H1 (cell line): ENCODE data around the gene NOTCH2. TPM values are rescaled to one million over a fixed set of nuclear protein-coding genes. Genes with fewer than 3 reads are reported as not detected.

ENCODE experiments used
- CTCF ChIA-PET: fragments of 300-600 bp; sonication (Branson Sonifier 250); formaldehyde crosslinking; loops from one replicate; lab custom pipeline; 2021; ENCODE audit not compliant: partially characterized antibody; lab: Charles Lee
- POLR2A ChIA-PET: fragments of 300-600 bp; sonication (Branson Sonifier 250); formaldehyde crosslinking; loops from one replicate; lab custom pipeline; 2021; ENCODE audit warnings: inconsistent platforms; ENCODE audit not compliant: partially characterized antibody; lab: Charles Lee
- DNase-seq, 2 experiments: peaks; one replicate each; pipeline versions ENCODE4 v3.0.0 to v3.0.0-alpha.2; 2010 to 2022; ENCODE audit warnings: low spot score in 2 of 2, low read depth in 1 of 2, mixed read lengths in 1 of 2
- FAIRE-seq: peaks from 2 replicates; lab custom pipeline; 2011; peaks lifted over from hg19 to GRCh38; lab: Jason Lieb, UNC
- H2AFZ ChIP-seq: 2 replicates; pipeline ENCODE4 v1.8.1; 2012; ENCODE audit warnings: low read length, inconsistent platforms
- H2AK5ac ChIP-seq: 2 replicates; pipeline ENCODE4 v1.6.1; 2013; ENCODE audit warnings: low read depth, low read length
- H2BK120ac ChIP-seq: replicated peaks from 2 replicates; pipeline ENCODE3; 2013; ENCODE audit warnings: low read depth, low read length, inconsistent platforms
- H2BK12ac ChIP-seq: 2 replicates; pipeline ENCODE4 v1.6.1; 2013; ENCODE audit warnings: low read depth, low read length
- H2BK15ac ChIP-seq: 2 replicates; pipeline ENCODE4 v1.6.1; 2013; ENCODE audit warnings: low read length
- H2BK20ac ChIP-seq: 2 replicates; pipeline ENCODE4 v1.6.1; 2013; ENCODE audit warnings: low read length
- H2BK5ac ChIP-seq: 2 replicates; pipeline ENCODE4 v1.6.1; 2013; ENCODE audit warnings: low read depth, low read length
- H3K14ac ChIP-seq: 2 replicates; pipeline ENCODE4 v1.6.1; 2013; ENCODE audit warnings: inconsistent platforms; ENCODE audit not compliant: insufficient read length
- H3K18ac ChIP-seq: 2 replicates; pipeline ENCODE4 v1.6.1; 2013; ENCODE audit warnings: low read length; ENCODE audit errors: extremely low read depth
- H3K23ac ChIP-seq: 2 replicates; pipeline ENCODE4 v1.6.1; 2013; ENCODE audit warnings: inconsistent platforms; ENCODE audit not compliant: insufficient read length
- H3K23me2 ChIP-seq: 2 replicates; pipeline ENCODE4 v1.6.1; 2013; ENCODE audit warnings: low read depth, low read length
- H3K27ac ChIP-seq: 2 replicates; pipeline ENCODE4 v1.6.1; 2011; ENCODE audit warnings: low read depth, low read length, inconsistent platforms
- H3K27me3 ChIP-seq, 4 experiments: replicated peaks in 1 of 4; 1 replicate in 1 of 4; 2 replicates in 3 of 4; pipeline versions ENCODE4 v1.6.1 to v1.8.1; 2011 to 2013; ENCODE audit warnings: low read length in 3 of 4, mild to moderate bottlenecking in 3 of 4, inconsistent platforms in 2 of 4, mixed read lengths in 2 of 4, moderate library complexity in 1 of 4; ENCODE audit not compliant: control insufficient read depth in 3 of 4, insufficient read depth in 3 of 4; ENCODE audit errors: extremely low read depth in 1 of 4
- H3K36me3 ChIP-seq, 4 experiments: 2 replicates each; pipeline versions ENCODE4 v1.6.1 to v1.8.1; 2011 to 2013; ENCODE audit warnings: mild to moderate bottlenecking in 4 of 4, low read length in 3 of 4, moderate library complexity in 2 of 4, control low read depth in 1 of 4, inconsistent platforms in 1 of 4; ENCODE audit not compliant: insufficient read depth in 4 of 4, control insufficient read depth in 2 of 4
- H3K4ac ChIP-seq: replicated peaks from 2 replicates; pipeline ENCODE3; 2013; ENCODE audit warnings: low read length, low read depth, mixed read lengths, inconsistent platforms; ENCODE audit not compliant: insufficient read length
- H3K4me1 ChIP-seq, 4 experiments: replicated peaks in 1 of 4; 1 replicate in 1 of 4; 2 replicates in 3 of 4; pipeline versions ENCODE4 v1.6.1 to v1.8.1; 2011 to 2013; ENCODE audit warnings: low read length in 3 of 4, inconsistent platforms in 2 of 4, mixed read lengths in 1 of 4; ENCODE audit not compliant: insufficient read depth in 4 of 4, control insufficient read depth in 3 of 4
- H3K4me2 ChIP-seq, 2 experiments: 2 replicates each; pipeline versions ENCODE4 v1.6.1 to v1.8.1; 2011 to 2013; ENCODE audit warnings: low read depth in 2 of 2, low read length in 2 of 2, control low read depth in 1 of 2, inconsistent platforms in 1 of 2, mild to moderate bottlenecking in 1 of 2; ENCODE audit not compliant: insufficient read depth in 1 of 2
- H3K4me3 ChIP-seq, 4 experiments: fragments of 200-600, 300-600 bp in 1 of 4; sonication (generic), shearing (Covaris generic), sonication (Bioruptor Twin) in 1 of 4; 2 replicates each; pipeline versions ENCODE4 v1.5.1 to v1.8.1; 2011 to 2016; ENCODE audit warnings: low read length in 4 of 4, low read depth in 3 of 4, control low read depth in 2 of 4, inconsistent platforms in 2 of 4, mild to moderate bottlenecking in 2 of 4, mixed read lengths in 1 of 4, moderate library complexity in 1 of 4; ENCODE audit not compliant: insufficient read depth in 2 of 4; ENCODE audit errors: extremely low read depth in 1 of 4
- H3K56ac ChIP-seq: replicated peaks from 2 replicates; pipeline ENCODE3; 2013; ENCODE audit warnings: low read depth, mild to moderate bottlenecking, mixed read lengths, low read length, inconsistent platforms; ENCODE audit not compliant: insufficient read length
- H3K79me1 ChIP-seq: 2 replicates; pipeline ENCODE4 v1.6.1; 2013; ENCODE audit warnings: low read depth, low read length, control low read depth
- H3K79me2 ChIP-seq, 2 experiments: 2 replicates each; pipeline versions ENCODE4 v1.6.1 to v1.8.1; 2012 to 2013; ENCODE audit warnings: low read length in 2 of 2, mild to moderate bottlenecking in 2 of 2, inconsistent platforms in 1 of 2; ENCODE audit not compliant: insufficient read depth in 2 of 2, control insufficient read depth in 1 of 2
- H3K9ac ChIP-seq, 4 experiments: replicated peaks in 1 of 4; 1 replicate in 1 of 4; 2 replicates in 3 of 4; pipeline versions ENCODE4 v1.6.1 to v1.8.1; 2011 to 2013; ENCODE audit warnings: low read depth in 3 of 4, low read length in 3 of 4, control low read depth in 2 of 4, mild to moderate bottlenecking in 2 of 4, moderate library complexity in 2 of 4, inconsistent platforms in 1 of 4; ENCODE audit errors: extremely low read depth in 1 of 4
- H3K9me3 ChIP-seq, 2 experiments: 2 replicates each; pipeline versions ENCODE4 v1.6.1 to v1.8.1; 2012 to 2013; ENCODE audit warnings: mild to moderate bottlenecking in 2 of 2, moderate library complexity in 2 of 2, control low read depth in 1 of 2, inconsistent platforms in 1 of 2, low read depth in 1 of 2, low read length in 1 of 2, mixed read lengths in 1 of 2; ENCODE audit not compliant: insufficient read depth in 2 of 2
- H4K20me1 ChIP-seq, 2 experiments: replicated peaks in 1 of 2; 2 replicates each; pipeline versions ENCODE3 to v1.8.1; 2011 to 2013; ENCODE audit warnings: inconsistent platforms in 2 of 2, low read length in 2 of 2, mild to moderate bottlenecking in 1 of 2; ENCODE audit not compliant: insufficient read depth in 2 of 2, control insufficient read depth in 1 of 2
- H4K5ac ChIP-seq: 2 replicates; pipeline ENCODE4 v1.6.1; 2013; ENCODE audit warnings: low read length, low read depth, mixed read lengths, inconsistent platforms; ENCODE audit not compliant: insufficient read length
- H4K8ac ChIP-seq: 2 replicates; pipeline ENCODE4 v1.8.0; 2013; ENCODE audit warnings: mild to moderate bottlenecking, moderate library complexity, low read length, inconsistent platforms; ENCODE audit not compliant: insufficient read depth; ENCODE audit errors: extremely low read depth
- H4K91ac ChIP-seq: replicated peaks from 2 replicates; pipeline ENCODE3; 2013; ENCODE audit warnings: low read length, mixed read lengths, inconsistent platforms; ENCODE audit not compliant: insufficient read length
- BACH1 ChIP-seq: IDR thresholded peaks from 2 replicates; pipeline ENCODE4 v1.6.1; 2012; ENCODE audit warnings: low read length, improper control_type of control experiment
- HDAC2 ChIP-seq, 2 experiments: fragments of 300-600 bp in 1 of 2; sonication (generic) in 1 of 2; IDR thresholded peaks; 2 replicates each; pipeline ENCODE4 v1.6.1; 2011 to 2012; ENCODE audit warnings: low read depth in 2 of 2, low read length in 2 of 2, mild to moderate bottlenecking in 2 of 2, moderate library complexity in 2 of 2, borderline replicate concordance in 1 of 2, inconsistent platforms in 1 of 2
- KDM4A ChIP-seq: IDR thresholded peaks from one replicate; pipeline ENCODE4 v1.7.1; 2012; ENCODE audit warnings: low read depth, mild to moderate bottlenecking, moderate library complexity, low read length, inconsistent platforms; ENCODE audit not compliant: severe bottlenecking
- RAD21 ChIP-seq, 2 experiments: IDR thresholded peaks in 1 of 2; conservative IDR thresholded peaks in 1 of 2; 2 replicates each; pipeline ENCODE4 v1.6.1; 2011; ENCODE audit warnings: low read depth in 2 of 2, low read length in 2 of 2, improper control_type of control experiment in 1 of 2, inconsistent platforms in 1 of 2, mild to moderate bottlenecking in 1 of 2, moderate library complexity in 1 of 2
- SP4 ChIP-seq: IDR thresholded peaks from 2 replicates; pipeline ENCODE4 v1.6.1; 2012; ENCODE audit warnings: low read length, inconsistent platforms
- TAF1 ChIP-seq: IDR thresholded peaks from 2 replicates; pipeline ENCODE4 v1.6.1; 2011; ENCODE audit warnings: mild to moderate bottlenecking, low read depth, low read length
- TAF7 ChIP-seq: optimal IDR thresholded peaks from 2 replicates; pipeline ENCODE3; 2011; ENCODE audit warnings: low read depth, mild to moderate bottlenecking, inconsistent platforms, low read length, moderate library complexity, borderline replicate concordance
- TBP ChIP-seq: IDR thresholded peaks from 2 replicates; pipeline ENCODE4 v1.6.1; 2011; ENCODE audit warnings: low read depth, low read length, improper control_type of control experiment
- YY1 ChIP-seq: IDR thresholded peaks from 2 replicates; pipeline ENCODE4 v1.6.1; 2011; ENCODE audit warnings: low read depth, mild to moderate bottlenecking, low read length
- WGBS, 2 experiments: shearing (Covaris generic) in 1 of 2; methylation state at CpG; one replicate each; pipeline versions ENCODE4 v1.1.6 to v1.1.7; 2013 to 2015; ENCODE audit warnings: low lambda C conversion rate in 2 of 2, mixed read lengths in 2 of 2, inconsistent platforms in 1 of 2, low coverage in 1 of 2, missing lambda C conversion rate in 1 of 2; ENCODE audit not compliant: insufficient replicate concordance in 2 of 2, insufficient coverage in 1 of 2, insufficient read length in 1 of 2; ENCODE audit errors: extremely low coverage in 1 of 2, missing lambda C conversion rate in 1 of 2; 5-methylcytosine and 5-hydroxymethylcytosine counted together
- polyA plus RNA-seq, 7 experiments: library from polyadenylated mRNA; depleted of rRNA in 3 of 7; stranded (reverse) in 5 of 7; unstranded in 2 of 7; fragments of >200 nt in 5 of 7; fragments of 200-250 nt in 2 of 7; gene quantifications; 1 replicate in 5 of 7; 2 replicates in 1 of 7; 4 replicates in 1 of 7; pipeline versions ENCODE4 v1.2.1 to v1.2.3, GENCODE V29; 2011 to 2013; ENCODE audit warnings: missing spikeins in 2 of 7, mixed read lengths in 2 of 7
- total RNA-seq: library from RNA; stranded (reverse); fragmentation: NEBNext Ultra II Directional; extraction: Animal tissue kit (Norgen Biotek cat#: 25700); gene quantifications from 2 replicates; pipeline ENCODE4 v1.2.1, GENCODE V29; 2021
- TF ChIP-seq, protein P1 (sequence below): IDR thresholded peaks from 2 replicates; pipeline ENCODE4 v1.6.1; 2011; ENCODE audit warnings: low read depth, mild to moderate bottlenecking, low read length; ENCODE audit not compliant: insufficient read depth

The NOTCH2 gene
- total and polyA plus RNA-seq, 2 of the 8 experiments (the other 6 are each of a cell fraction or from before 2014, with no cell fraction given) = 17.7 to 63.0 TPM

DNA sequence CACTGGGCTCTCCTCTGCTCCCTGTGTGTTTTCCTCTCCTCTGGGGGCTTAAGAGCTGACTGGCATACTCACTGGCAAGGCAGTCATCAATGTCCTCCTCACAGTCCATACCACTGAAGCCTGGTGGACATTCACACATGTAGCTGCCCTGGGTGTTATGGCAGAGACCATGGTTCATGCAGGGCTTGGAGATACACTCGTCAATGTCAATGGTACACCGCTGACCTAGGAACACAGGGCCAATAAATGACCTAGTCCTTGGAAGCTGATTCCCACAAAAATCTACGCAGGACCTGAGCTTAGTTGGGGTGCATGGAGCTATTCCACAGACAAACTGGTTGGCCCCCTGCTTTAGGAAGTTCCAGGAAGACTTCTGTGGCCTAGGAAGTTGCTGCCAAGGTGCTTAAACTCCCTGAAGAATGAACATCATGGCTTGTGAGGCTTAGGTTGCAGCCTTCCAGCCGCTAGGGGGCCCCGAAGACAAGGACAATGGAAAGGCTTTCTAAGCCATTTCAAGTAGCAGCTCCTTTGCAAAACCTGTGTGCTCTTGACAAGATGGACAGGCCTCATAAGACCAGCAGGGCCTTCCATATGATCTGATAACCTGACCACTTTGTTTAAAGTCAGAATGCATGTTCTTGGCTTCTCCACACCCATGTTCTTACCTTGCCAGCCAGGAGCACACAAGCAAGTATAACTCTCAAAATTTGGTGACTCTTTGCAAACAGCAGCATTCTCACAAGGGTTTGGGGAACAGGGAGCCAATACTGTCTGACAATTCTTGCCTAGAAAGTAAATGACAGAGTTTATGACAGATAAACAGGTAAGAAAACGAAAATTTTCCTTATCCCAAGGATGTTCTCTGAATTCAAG, 120.9 kb downstream of the NOTCH2 start:
- Histone ChIP-seq H4K20me1 (no peaks in the 10 kb centered on the region), H2AK5ac (no peak overlapping the region), H3K4ac (no peak overlapping the region), H2BK15ac (no peak overlapping the region), H3K4me3 (no peak overlapping the region), H2BK5ac (no peak overlapping the region), H3K4me1 (no peaks in the 10 kb centered on the region), H3K9ac (no peak overlapping the region), H2BK120ac (no peak overlapping the region), H3K36me3 (peaks cover 0 to 6% (median 4%) of the 10 kb centered on the region in 4 experiments; a peak in 5 of 8 replicates), H3K79me2 (no peaks in the 10 kb centered on the region), H2AFZ (no peak overlapping the region), H4K5ac (no peak overlapping the region), H3K9me3 (no peaks in the 10 kb centered on the region), H4K91ac (no peak overlapping the region), H3K27me3 (no peaks in the 10 kb centered on the region), H3K4me2 (no peak overlapping the region), H3K23ac (no peak overlapping the region), H3K14ac (no peak overlapping the region), H2BK12ac (no peak overlapping the region), H2BK20ac (no peak overlapping the region), H3K18ac (no peak overlapping the region), H3K56ac (no peak overlapping the region), H3K23me2 (no peaks in the 10 kb centered on the region), H3K27ac (no peak overlapping the region), H3K79me1 (no peaks in the 10 kb centered on the region), H4K8ac (no peak overlapping the region)
- CTCF ChIA-PET = interaction anchor here (0.8 to 3.1 kb wide), 16 partner anchors 10 to 337 kb away, joined by 3 to 24 read pairs (median 6); no protein-coding TSS in a partner anchor
- WGBS, 2 experiments = 49% methylated on average over 6 of the region's 6 CpGs; no CpG with 5 or more reads in 1 of the 2 experiments
- DNase-seq = peak; percentile 57 to 86
- peak; percentile 70 for FAIRE-seq
- POLR2A ChIA-PET = no interaction called here
- TF ChIP-seq RAD21 (IDR thresholded peaks at IDR 0.05 in 1 of 2, conservative IDR thresholded peaks at IDR 0.05 in 1 of 2; ENCODE audit: low read depth in 2 of 2, low read length in 2 of 2) (peak; percentile 88 to 93), YY1 (peak; percentile 72; the same call in 1 of the 2 replicates), SP4 (no peak), TBP (no peak), KDM4A (no peak), TAF1 (no peak), HDAC2 (IDR thresholded peaks at IDR 0.05; ENCODE audit: borderline replicate concordance in 1 of 2, low read depth in 2 of 2, low read length in 2 of 2) (no peak), TAF7 (no peak), BACH1 (no peak)
- TF ChIP-seq, protein P1, sequence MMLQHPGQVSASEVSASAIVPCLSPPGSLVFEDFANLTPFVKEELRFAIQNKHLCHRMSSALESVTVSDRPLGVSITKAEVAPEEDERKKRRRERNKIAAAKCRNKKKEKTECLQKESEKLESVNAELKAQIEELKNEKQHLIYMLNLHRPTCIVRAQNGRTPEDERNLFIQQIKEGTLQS = no peak
